Esophagus mucosa (tissue), 1 donor: ENCODE measurements around the gene FRK. TPM values are rescaled to one million over a fixed set of nuclear protein-coding genes. Genes with fewer than 3 reads are reported as not detected.
A peak's percentile ranks its signal among the peaks of the same experiment; 100 is the strongest.

ENCODE experiments used
- ATAC-seq: fragments of 200-7000 bp; cut with Tn5 transposase; one replicate; pipeline ENCODE4 v1.9.1; 2020
- total RNA-seq: library from RNA; stranded (reverse); gene quantifications from one replicate; pipeline ENCODE4 v1.2.4, GENCODE V29; 2023
- donor health status: DM: yes; HTN: yes; CAD: no.

The FRK gene
- total RNA-seq, 1 donor from 2014 or later, result 7.8 TPM

DNA sequence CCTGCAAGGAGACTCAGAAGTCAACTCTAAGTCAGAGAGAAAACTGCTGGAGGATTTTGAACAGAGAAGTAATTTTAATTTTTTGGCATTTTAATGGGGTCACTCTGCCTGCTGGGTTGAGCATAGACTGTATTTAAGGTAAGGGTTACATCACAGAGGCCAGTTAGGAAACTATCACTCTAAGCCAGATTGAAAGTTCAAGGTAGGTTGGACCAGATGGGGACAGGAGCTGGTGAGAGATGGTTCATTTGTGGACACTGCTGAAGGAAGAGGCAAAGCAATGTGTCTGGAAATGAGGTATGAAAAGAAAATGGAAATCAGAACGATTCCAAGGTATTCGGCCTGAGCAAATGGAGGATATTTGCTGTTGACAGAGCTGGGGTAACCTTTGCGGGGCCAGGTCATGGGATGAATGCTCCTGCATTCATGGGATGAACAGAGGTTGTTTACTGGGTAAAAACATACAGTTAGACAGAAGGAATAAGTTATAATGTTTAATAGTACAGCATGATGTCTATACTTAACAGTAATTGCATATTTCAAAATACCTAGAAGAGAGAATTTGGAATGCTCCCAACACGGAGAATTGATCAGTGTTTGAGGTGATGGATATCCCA, 26.9 kb downstream of the FRK start:
- no peak for ATAC-seq

- no peak for ATAC-seq
Measured at GRCh38 chr6:116030770-116031169, 29.9 kb downstream of the FRK start.

DNA sequence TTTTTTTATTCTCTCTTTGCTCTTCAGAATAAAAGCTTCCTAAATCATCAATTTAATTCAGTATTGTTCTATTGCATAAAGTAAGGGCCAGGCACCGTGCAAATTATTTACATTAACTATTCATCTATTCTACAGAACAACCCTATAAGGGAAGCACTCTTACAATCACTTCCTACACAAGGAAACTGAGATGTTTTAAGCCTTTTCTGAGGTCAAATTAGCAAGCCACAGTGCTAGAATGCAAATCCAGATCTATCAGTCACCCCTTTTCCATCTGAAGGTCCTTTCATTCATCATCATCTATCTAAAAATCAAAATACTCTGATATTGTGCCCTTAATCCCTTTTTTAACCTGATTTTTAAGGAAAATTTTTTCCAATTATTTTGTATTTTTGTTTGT, 31.2 kb downstream of the FRK start:
- ATAC-seq, result no peak

- peak; percentile 55 for ATAC-seq
Measured at GRCh38 chr6:116028233-116028632, 32.5 kb downstream of the FRK start.

DNA sequence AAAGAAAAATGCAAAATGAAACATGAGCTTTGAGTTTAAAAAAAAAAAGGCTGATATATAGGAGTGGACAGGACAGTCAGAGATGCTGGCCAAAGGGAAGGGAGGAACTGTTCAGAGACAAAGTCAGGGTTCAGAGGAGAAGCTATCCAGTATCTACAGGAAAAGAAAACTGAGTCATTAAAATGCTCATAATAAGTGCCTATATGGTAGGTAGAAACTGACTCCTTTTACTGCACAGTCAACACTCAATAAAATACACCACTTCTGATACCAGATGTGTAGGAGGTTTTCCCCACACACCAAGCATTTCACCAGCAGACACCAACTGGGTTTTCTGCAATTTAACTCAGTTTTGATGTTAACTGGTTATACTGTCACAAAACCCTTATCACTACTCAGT, 32.9 kb downstream of the FRK start:
- ATAC-seq, result peak; percentile 59

DNA sequence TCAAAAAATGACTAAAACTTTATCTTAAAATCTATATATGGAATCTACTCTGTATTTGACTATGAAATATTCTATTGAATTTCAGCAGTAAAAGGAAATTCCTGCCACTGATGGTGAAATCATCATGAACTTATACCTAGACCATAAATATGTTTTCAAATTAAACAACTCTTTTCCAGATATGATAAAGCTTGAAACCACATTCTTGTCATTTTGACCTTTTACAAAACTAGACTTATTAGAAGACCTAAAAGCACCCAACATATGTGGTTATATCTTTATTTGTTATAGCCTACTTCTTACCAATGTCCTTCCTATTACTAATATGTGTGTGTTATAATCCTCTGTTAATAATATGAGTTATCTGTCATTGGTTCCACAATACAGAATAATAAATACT, 35.3 kb downstream of the FRK start:
- ATAC-seq, result no peak

DNA sequence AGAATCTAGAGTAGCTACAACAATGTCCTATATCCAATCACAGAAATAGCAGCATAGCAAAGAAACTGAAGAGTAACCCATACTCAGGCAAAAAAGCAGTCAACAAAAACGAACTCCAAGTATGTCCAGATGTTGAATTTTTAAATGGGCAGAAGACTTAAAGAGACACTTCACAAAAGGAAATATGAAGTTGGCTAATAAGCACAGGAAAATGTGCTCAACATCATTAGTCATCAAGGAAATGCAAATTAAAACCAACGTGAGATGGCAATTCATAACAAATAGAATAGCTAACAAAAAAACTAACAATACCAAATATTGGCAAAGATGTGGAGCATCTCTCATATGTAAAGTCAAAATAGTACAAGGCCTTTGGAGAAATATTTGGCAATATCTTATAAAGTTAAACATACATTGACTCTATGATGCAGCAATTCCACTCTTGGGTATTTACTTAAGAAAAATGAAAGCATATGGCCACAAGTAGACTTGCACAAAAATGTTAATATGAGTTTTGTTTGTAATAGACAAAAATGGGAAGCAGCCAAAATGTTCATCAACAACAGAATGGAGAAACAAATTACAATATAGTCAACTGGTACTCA, 37.7 kb downstream of the FRK start:
- no peak for ATAC-seq

- no peak for ATAC-seq
Measured at GRCh38 chr6:116020738-116021137, 40.0 kb downstream of the FRK start.

- no peak for ATAC-seq
Measured at GRCh38 chr6:116019428-116019827, 41.3 kb downstream of the FRK start.

DNA sequence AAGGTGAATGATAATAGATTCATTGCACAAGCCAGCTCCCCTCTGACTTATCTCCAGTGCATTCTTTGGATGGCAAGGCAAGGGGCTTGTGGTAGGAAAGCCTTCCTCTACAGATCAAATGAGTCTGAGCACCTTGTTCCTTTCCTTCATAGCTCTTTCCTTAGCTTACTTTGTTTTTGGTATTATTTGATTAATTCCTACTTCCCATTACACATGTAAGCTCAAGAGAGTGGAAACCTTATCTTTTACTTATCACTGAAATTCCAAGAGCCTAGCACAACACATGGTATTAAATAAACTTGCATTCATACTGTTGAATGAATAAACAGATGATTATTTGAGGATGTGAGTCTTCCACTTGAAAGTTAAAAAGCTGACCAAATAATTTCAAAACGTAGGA, 41.7 kb downstream of the FRK start:
- no peak for ATAC-seq

- ATAC-seq, result peak; percentile 76
Measured at GRCh38 chr6:116017546-116018295, 43.0 kb downstream of the FRK start.

GRCh38 chr6:116016846-116017545, 43.7 kb downstream of the FRK start:
- ATAC-seq, result peak; percentile 37

- no peak for ATAC-seq
Measured at GRCh38 chr6:116015983-116016382, 44.7 kb downstream of the FRK start.

DNA sequence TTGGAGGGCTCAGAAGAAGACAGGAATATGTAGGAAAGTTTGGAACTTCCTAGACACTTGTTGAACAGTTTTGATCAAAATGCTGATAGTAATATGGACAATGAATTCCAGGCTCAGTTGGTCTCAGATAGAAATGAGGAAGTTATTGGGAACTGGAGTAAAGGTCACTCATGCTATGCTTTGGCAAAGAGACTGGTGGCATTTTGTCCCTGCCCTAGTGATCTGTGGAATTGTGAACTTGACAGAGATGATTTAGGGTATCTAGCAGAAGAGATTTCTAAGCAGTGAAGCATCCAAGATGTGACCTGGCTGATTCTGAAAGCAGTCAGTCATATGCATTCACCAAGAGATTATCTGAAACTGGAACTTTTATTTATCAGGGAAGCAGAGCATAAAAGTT, 45.1 kb downstream of the FRK start:
- no peak for ATAC-seq

- no peak for ATAC-seq
Measured at GRCh38 chr6:116012951-116013350, 47.7 kb downstream of the FRK start.

GRCh38 chr6:116012471-116012949, 48.2 kb downstream of the FRK start:
- no peak for ATAC-seq

DNA sequence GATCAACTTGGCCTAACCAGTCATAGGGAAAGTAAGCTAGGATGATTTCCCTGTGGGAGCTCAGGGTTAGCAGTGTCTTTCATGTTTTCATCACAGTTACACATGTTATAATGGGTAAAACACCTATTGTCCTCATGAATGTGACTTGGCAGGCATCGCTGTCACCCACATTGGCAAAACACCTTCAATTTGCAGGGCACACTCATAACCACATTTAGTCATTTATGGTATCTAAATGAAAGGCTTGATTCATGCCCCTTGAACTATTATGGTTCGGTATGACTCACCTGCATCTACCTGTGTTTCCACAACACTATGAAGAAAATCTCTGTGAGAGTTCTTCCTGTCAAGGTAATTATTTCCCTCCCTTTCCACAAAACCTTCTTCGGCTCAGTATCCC, 49.2 kb downstream of the FRK start:
- peak; percentile 92 for ATAC-seq

- ATAC-seq, result peak; percentile 67
Measured at GRCh38 chr6:116010790-116011401, 49.8 kb downstream of the FRK start.

- ATAC-seq, result no peak
Measured at GRCh38 chr6:116010386-116010785, 50.3 kb downstream of the FRK start.

DNA sequence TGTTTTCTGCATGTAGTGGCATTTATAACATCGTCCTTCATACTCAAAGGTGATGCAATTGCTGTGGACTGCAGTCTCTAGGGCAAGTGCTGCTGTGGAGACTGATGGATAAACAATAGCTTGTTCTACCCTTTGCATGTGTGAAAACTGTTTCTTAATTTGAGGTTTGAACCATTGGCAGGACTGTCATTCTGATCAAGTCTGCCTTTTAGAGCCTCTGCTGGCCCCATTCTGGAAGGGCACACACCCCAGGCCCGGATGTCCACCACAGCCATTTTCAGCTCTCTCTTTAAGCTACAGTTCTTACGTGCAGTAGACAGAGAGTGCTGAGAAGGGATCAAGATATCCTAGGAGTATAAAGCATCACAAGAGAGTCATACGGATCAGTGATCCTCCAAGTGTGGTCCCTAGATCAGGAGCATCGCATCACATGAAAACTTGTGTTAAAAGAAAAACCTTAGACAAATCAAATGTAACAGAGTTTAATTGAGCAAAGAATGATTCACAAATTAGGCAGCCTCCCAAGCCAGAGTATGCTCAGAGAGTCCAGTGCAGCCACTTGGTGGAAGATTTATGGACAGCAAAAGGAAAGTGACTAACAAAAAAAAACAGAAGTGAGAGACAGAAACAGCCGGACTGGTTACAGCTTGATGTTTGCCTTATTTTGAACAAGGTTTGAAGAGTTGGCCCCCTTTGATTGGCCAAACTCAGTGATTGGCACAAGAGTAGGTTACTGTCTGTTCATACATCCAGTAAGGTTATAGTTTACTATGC, 52.0 kb downstream of the FRK start:
- ATAC-seq, result peak; percentile 28

DNA sequence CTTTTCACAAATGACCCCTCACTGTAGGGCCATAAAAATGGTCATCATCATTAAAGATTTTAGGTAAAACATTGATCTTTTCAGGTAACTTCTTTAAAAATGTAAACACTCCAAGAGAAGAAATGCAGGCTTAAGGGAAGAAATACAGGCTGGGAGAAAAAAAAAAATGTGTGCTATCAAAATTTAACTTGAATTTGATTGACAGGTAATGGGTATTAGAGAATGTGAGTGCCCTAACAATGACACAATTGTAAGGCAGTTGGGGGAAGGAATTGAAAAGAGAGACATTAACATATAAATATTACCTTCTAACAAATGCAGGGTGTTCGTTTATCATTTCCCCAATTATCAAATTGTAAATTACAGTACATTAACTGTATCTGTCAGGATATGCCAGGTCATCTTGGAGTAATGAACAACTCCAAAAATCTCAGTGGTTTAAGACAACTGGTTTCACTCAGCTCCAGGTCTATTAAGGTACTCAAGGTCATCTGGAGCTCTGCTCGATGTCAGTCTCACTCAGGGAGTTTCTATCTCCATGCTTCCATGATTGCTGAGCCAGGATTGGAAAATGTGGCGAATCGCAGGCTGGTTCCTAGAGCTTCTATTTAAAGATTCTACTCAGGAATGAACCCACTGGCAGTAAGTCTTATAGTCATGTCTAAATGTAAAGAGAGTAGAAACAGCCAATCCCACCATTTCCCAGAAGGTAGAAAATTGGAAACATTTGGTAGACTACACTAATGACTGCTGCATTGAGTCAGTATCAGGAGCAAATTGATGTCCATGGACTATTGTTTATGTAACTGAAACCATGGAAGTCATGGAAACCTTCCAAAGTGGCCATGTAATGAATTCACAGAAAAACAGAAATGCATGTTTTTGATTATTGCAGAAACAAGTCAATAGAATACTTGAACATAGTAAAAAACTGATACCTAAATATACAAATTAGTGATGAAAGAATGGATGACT, 55.6 kb downstream of the FRK start:
- no peak for ATAC-seq
